ENCODE data around the gene NALCN.

NALCN gene

DNA sequence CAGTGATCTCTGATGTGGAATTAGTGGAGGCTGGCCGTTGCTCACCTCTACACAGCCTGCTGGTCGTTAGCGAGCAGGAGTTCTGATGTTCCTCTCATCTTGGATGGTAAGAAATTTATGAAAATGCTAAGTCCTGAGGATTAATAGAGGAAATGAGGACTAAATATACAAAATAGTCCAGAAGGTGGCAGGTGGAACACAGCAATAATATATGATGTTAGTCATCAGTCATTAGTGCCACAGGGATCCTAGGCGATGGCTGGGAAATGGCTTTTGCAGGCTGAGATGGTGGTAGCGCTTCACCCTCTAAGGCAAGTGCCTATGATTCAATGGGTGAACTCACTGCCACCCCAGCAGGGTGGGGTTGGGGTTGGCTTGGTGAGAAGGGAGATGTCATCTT, 403.1 kb downstream of the NALCN start:
- DNase-seq = no peak

DNA sequence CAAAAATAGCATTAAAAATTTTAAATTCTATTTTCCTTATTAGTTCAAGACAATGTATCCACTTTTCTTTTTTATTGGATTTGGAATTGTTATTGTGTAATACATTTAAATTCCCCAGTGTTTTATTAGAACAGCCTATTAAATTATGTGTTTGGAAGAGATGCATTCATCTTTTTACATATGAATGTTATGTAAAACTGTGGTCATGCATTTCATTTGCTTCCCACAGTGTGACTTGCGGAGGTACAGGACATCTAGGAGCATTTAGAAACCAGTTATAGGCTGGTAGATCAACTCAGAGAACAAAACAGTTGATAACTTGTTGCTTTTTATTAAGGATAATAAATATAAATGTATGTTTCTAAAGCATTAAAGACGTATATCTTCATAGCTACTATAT, 406.2 kb downstream of the NALCN start:
- no peak for DNase-seq

DNA sequence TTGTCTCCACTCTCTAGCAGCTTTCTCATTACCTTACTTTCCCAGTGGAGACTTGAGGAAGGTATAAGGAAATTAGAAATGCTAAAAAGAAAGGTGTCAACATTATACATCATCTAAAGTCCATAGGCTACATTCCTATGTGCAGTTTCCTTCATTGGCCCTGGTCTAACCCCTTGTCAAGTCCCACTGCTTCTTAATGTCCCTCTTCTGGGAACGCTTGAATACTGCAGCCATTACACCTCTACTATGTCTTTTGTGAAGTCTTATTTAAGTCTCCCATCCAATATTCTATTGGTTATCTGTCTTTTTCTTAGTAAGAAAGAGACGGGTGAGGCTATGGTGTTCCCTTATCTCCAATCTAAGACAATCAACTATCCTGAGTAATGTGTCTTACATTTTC, 409.1 kb downstream of the NALCN start:
- DNase-seq = no peak

Data from stimulated activated CD4-positive, alpha-beta T cell treated with anti-CD3 and anti-CD28 coated beads, Interleukin-2, amount 100 ng/mL, for 24 hours (primary cell).